ENCODE data around the gene UTF1. TPM values are rescaled to one million over a fixed set of nuclear protein-coding genes. Genes with fewer than 3 reads are reported as not detected.

Gene UTF1, protein sequence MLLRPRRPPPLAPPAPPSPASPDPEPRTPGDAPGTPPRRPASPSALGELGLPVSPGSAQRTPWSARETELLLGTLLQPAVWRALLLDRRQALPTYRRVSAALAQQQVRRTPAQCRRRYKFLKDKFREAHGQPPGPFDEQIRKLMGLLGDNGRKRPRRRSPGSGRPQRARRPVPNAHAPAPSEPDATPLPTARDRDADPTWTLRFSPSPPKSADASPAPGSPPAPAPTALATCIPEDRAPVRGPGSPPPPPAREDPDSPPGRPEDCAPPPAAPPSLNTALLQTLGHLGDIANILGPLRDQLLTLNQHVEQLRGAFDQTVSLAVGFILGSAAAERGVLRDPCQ
- 2.4 TPM for polyA plus RNA-seq (2013, experiment 1 of 2)
- polyA plus RNA-seq (2013, experiment 2 of 2) = 1.9 TPM

DNA sequence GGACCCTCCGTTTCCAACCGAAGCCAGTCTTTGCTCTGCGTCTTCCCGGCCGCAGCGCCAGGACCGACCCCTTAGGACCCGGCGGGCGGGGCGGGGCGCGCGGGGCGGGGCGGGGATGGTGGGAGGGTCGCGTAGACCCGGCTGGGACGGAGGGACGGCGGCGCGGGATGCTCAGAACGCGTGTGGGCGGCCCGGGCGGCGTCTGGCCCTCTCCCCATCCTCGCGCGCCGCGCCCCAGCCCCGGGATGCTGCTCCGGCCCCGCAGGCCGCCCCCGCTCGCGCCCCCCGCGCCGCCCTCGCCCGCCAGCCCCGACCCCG is at the start of gene UTF1:
Gene UTF1, plus strand, starts transcription at position 174 of the 318 bp plus-strand sequence. Its CDS starts 72 bp downstream, at position 246.
- Histone ChIP-seq H3K18ac (ENCODE audit: low read length) (no peak within 1 kb of the TSS), H3K4me2 (ENCODE audit: low read length) (no peak within 1 kb of the TSS), H4K8ac (ENCODE audit: low read depth, low read length) (no peak within 1 kb of the TSS), H4K5ac (ENCODE audit: low read length) (no peak within 1 kb of the TSS), H3K27me3 (ENCODE audit: insufficient read depth, low read length, poor library complexity) (peaks cover 24% of the 10 kb centered on the region), H3K4ac (ENCODE audit: low read depth, low read length) (no peak within 1 kb of the TSS), H3K4me3 (ENCODE audit: low read length) (no peak within 1 kb of the TSS), H3K9ac (ENCODE audit: low read length) (no peak within 1 kb of the TSS), H3K27ac (ENCODE audit: low read depth, low read length) (no peak within 1 kb of the TSS), H3K79me1 (ENCODE audit: low read length) (no peaks in the 10 kb centered on the region), H2BK15ac (replicated peaks; ENCODE audit: low read depth) (no peak within 1 kb of the TSS), H3K4me1 (ENCODE audit: control insufficient read depth, low read depth, low read length) (no peaks in the 10 kb centered on the region), H2BK120ac (ENCODE audit: low read depth, low read length) (no peak within 1 kb of the TSS), H2BK5ac (ENCODE audit: low read length) (no peak within 1 kb of the TSS), H2AK5ac (ENCODE audit: low read length) (no peak within 1 kb of the TSS), H3K36me3 (ENCODE audit: control insufficient read depth, insufficient read depth, low read length) (no peaks in the 10 kb centered on the region), H3K56ac (ENCODE audit: low read length) (no peak within 1 kb of the TSS), H3K79me2 (ENCODE audit: control insufficient read depth, insufficient read depth, low read length) (no peaks in the 10 kb centered on the region), H3K23ac (ENCODE audit: low read length) (no peak within 1 kb of the TSS)
- no peak for DNase-seq
- WGBS (ENCODE audit: extremely low coverage, insufficient coverage, low lambda C conversion rate) = no CpG with 5 or more reads among the region's 49 CpGs

DNA sequence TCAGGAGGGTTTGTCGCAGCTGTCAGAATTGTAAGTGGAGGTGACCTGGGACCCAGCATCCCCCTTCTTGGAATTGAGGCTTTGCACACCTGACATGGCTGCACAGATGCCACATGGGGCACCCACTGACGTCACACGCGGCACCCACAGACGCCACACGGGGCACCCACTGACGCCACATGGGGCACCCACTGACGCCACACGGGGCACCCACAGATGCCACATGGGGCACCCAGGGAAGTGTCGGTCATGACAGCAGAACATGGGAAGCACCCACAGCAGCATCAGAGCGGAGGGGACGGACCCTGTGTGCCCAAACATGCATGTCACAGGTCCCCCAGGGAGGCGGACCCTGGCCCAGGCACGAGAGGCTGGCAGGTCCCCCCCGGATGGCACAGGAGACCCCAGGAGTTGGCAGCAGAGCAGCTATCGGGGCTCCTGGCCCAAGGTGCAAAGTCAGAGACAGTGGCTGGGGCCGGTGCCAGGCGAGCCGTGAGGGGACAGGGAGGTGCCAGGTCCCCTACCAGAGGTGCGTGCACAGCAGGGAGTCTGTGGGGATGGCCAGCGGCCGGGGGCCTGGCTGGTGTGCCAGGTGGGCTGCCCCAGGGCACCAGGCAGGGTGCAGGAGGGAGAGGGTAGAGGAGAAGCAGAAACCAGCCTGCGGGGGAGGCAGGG is 48.9 kb upstream of the UTF1 start:
- Histone ChIP-seq H4K8ac (ENCODE audit: low read depth, low read length) (no peak overlapping the region), H3K4me3 (ENCODE audit: low read length) (no peak overlapping the region), H3K18ac (ENCODE audit: low read length) (no peak overlapping the region), H3K9ac (ENCODE audit: low read length) (no peak overlapping the region), H3K4ac (ENCODE audit: low read depth, low read length) (no peak overlapping the region), H4K5ac (ENCODE audit: low read length) (no peak overlapping the region), H3K79me2 (ENCODE audit: control insufficient read depth, insufficient read depth, low read length) (no peaks in the 10 kb centered on the region), H3K27me3 (ENCODE audit: insufficient read depth, low read length, poor library complexity) (no peaks in the 10 kb centered on the region), H2BK120ac (ENCODE audit: low read depth, low read length) (no peak overlapping the region), H3K4me1 (ENCODE audit: control insufficient read depth, low read depth, low read length) (no peaks in the 10 kb centered on the region), H3K27ac (ENCODE audit: low read depth, low read length) (no peak overlapping the region), H2AK5ac (ENCODE audit: low read length) (no peak overlapping the region), H3K4me2 (ENCODE audit: low read length) (no peak overlapping the region), H3K23ac (ENCODE audit: low read length) (no peak overlapping the region), H2BK5ac (ENCODE audit: low read length) (no peak overlapping the region), H3K36me3 (ENCODE audit: control insufficient read depth, insufficient read depth, low read length) (no peaks in the 10 kb centered on the region), H3K56ac (ENCODE audit: low read length) (no peak overlapping the region), H2BK15ac (replicated peaks; ENCODE audit: low read depth) (no peak overlapping the region), H3K79me1 (ENCODE audit: low read length) (no peaks in the 10 kb centered on the region)
- no peak for DNase-seq
- WGBS (ENCODE audit: extremely low coverage, insufficient coverage, low lambda C conversion rate) = no CpG with 5 or more reads among the region's 23 CpGs

DNA sequence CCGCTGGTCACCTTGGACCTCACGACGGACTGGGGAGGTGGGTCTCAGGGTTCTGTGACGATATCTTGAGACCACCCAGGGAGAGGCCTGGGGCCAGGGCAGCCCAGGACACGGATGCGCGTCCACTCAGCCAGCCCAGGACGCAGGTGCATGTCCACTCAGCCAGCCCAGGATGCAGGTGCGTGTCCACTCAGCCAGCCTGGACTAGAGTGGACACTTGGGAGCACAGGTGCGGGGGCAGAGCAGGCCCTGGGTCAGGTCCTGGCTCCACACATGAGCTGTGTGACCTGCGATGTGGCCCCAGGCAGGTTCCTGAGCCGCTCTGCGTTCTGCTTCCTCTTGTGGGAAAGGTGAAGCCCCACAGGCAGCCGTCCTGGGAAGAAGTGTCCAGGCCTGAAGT is 47.8 kb upstream of the UTF1 start:
- Histone ChIP-seq H3K4me1 (ENCODE audit: control insufficient read depth, low read depth, low read length) (no peaks in the 10 kb centered on the region), H2BK15ac (replicated peaks; ENCODE audit: low read depth) (no peak overlapping the region), H3K9ac (ENCODE audit: low read length) (no peak overlapping the region), H3K27me3 (ENCODE audit: insufficient read depth, low read length, poor library complexity) (no peaks in the 10 kb centered on the region), H2AK5ac (ENCODE audit: low read length) (no peak overlapping the region), H2BK120ac (ENCODE audit: low read depth, low read length) (no peak overlapping the region), H3K56ac (ENCODE audit: low read length) (no peak overlapping the region), H3K27ac (ENCODE audit: low read depth, low read length) (no peak overlapping the region), H4K8ac (ENCODE audit: low read depth, low read length) (no peak overlapping the region), H3K79me1 (ENCODE audit: low read length) (no peaks in the 10 kb centered on the region), H3K4me3 (ENCODE audit: low read length) (no peak overlapping the region), H3K4ac (ENCODE audit: low read depth, low read length) (no peak overlapping the region), H3K4me2 (ENCODE audit: low read length) (no peak overlapping the region), H3K79me2 (ENCODE audit: control insufficient read depth, insufficient read depth, low read length) (no peaks in the 10 kb centered on the region), H3K36me3 (ENCODE audit: control insufficient read depth, insufficient read depth, low read length) (no peaks in the 10 kb centered on the region), H2BK5ac (ENCODE audit: low read length) (no peak overlapping the region), H3K23ac (ENCODE audit: low read length) (no peak overlapping the region), H3K18ac (ENCODE audit: low read length) (no peak overlapping the region), H4K5ac (ENCODE audit: low read length) (no peak overlapping the region)
- WGBS (ENCODE audit: extremely low coverage, insufficient coverage, low lambda C conversion rate) = no CpG with 5 or more reads among the region's 14 CpGs
- DNase-seq = no peak

DNA sequence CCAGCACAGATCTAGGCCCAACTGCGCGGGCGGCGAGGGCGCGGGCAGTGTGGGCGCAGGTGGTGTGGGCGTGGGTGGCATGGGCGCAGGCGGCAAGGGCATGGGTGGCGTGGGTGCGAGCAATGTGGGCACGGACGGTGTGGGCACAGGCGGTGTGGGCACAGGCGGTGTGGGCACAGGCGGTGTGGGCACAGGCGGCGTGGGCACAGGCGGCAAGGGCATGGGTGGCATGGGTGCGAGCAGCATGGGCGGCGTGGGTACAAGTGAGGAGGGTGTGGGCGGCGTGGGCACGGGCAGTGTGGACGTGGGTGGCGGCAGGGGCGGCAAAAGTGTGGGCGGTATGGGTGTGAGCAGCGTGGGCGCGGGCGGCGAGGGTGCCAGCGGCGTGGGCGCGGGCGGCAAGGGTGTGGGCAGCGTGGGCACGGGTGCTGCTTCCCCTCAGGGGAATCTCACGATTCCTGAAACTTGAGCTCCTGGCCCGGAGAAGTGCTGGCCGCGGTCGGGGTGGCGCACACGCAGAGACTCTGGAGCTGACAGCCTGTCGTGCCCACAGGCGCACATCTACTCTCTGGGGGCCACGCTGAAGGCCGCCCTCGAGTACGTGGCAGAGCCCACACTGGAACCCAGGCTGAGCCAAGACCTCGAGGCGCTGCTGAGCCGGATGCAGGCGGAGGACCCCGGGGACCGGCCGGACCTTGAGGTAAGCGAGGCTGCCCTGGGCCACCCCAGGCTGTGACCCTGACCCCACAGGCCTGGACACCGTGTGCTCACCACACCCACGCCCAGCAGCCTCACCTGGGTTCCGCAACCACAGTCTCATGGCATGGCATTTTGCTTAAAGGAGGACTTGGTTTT is 47.0 kb upstream of the UTF1 start:
- Histone ChIP-seq H3K18ac (ENCODE audit: low read length) (no peak overlapping the region), H2AK5ac (ENCODE audit: low read length) (no peak overlapping the region), H2BK15ac (replicated peaks; ENCODE audit: low read depth) (no peak overlapping the region), H3K79me2 (ENCODE audit: control insufficient read depth, insufficient read depth, low read length) (no peaks in the 10 kb centered on the region), H3K4me2 (ENCODE audit: low read length) (no peak overlapping the region), H3K27ac (ENCODE audit: low read depth, low read length) (no peak overlapping the region), H3K27me3 (ENCODE audit: insufficient read depth, low read length, poor library complexity) (no peaks in the 10 kb centered on the region), H3K9ac (ENCODE audit: low read length) (no peak overlapping the region), H4K5ac (ENCODE audit: low read length) (no peak overlapping the region), H3K56ac (ENCODE audit: low read length) (no peak overlapping the region), H3K23ac (ENCODE audit: low read length) (no peak overlapping the region), H3K4me3 (ENCODE audit: low read length) (no peak overlapping the region), H2BK120ac (ENCODE audit: low read depth, low read length) (no peak overlapping the region), H2BK5ac (ENCODE audit: low read length) (no peak overlapping the region), H3K4me1 (ENCODE audit: control insufficient read depth, low read depth, low read length) (no peaks in the 10 kb centered on the region), H4K8ac (ENCODE audit: low read depth, low read length) (no peak overlapping the region), H3K36me3 (ENCODE audit: control insufficient read depth, insufficient read depth, low read length) (no peaks in the 10 kb centered on the region), H3K4ac (ENCODE audit: low read depth, low read length) (no peak overlapping the region), H3K79me1 (ENCODE audit: low read length) (no peaks in the 10 kb centered on the region)
- no peak for DNase-seq
- no CpG with 5 or more reads among the region's 66 CpGs for WGBS (ENCODE audit: extremely low coverage, insufficient coverage, low lambda C conversion rate)

DNA sequence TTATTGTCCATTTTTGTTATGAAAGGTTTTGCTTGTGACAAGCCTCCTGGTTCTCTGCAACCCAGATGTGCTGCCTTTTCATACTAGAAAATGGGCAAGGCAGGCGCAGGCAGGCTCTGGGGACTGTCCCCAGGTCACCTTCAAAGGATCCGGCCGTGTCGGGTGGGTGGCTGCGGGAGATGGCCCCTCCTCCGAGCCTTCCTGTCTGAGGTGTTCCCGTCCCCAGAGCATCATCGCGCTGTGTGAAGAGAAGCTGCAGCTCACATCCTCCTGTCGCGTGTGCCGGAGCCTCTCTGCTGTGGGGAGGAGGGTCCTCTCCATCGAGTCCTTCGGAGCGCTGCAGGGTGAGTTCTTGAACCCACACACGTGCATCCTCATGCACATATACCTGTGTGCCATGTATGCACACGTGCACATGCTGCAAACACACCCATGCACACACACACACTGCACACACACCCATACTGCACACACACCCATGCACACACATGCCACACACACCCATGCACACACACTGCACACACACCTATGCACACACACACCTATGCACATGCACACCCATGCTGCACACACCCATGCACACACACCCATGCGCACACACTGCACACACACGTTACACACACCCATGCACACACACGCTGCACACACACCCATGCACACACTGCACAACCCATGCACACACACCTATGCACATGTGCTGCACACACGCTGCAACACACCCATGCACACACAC is 46.2 kb upstream of the UTF1 start:
- Histone ChIP-seq H3K23ac (ENCODE audit: low read length) (no peak overlapping the region), H3K4ac (ENCODE audit: low read depth, low read length) (no peak overlapping the region), H3K36me3 (ENCODE audit: control insufficient read depth, insufficient read depth, low read length) (no peaks in the 10 kb centered on the region), H3K4me1 (ENCODE audit: control insufficient read depth, low read depth, low read length) (no peaks in the 10 kb centered on the region), H3K56ac (ENCODE audit: low read length) (no peak overlapping the region), H3K9ac (ENCODE audit: low read length) (no peak overlapping the region), H2AK5ac (ENCODE audit: low read length) (no peak overlapping the region), H3K27ac (ENCODE audit: low read depth, low read length) (no peak overlapping the region), H3K18ac (ENCODE audit: low read length) (no peak overlapping the region), H3K27me3 (ENCODE audit: insufficient read depth, low read length, poor library complexity) (no peaks in the 10 kb centered on the region), H2BK15ac (replicated peaks; ENCODE audit: low read depth) (no peak overlapping the region), H3K4me2 (ENCODE audit: low read length) (no peak overlapping the region), H3K79me1 (ENCODE audit: low read length) (no peaks in the 10 kb centered on the region), H2BK5ac (ENCODE audit: low read length) (no peak overlapping the region), H4K5ac (ENCODE audit: low read length) (no peak overlapping the region), H2BK120ac (ENCODE audit: low read depth, low read length) (no peak overlapping the region), H3K79me2 (ENCODE audit: control insufficient read depth, insufficient read depth, low read length) (no peaks in the 10 kb centered on the region), H3K4me3 (ENCODE audit: low read length) (no peak overlapping the region), H4K8ac (ENCODE audit: low read depth, low read length) (no peak overlapping the region)
- WGBS (ENCODE audit: extremely low coverage, insufficient coverage, low lambda C conversion rate) = no CpG with 5 or more reads among the region's 21 CpGs
- DNase-seq = no peak

All from mesendoderm (in vitro differentiated cells).